Tibial nerve (tissue), 4 donors: ENCODE data around the gene RTKN. TPM values are rescaled to one million over a fixed set of nuclear protein-coding genes. Genes with fewer than 3 reads are reported as not detected.

Experiments used
- DNase-seq, 2 donors: peaks; one replicate each; pipeline ENCODE4 v3.0.0-alpha.2; 2019; ENCODE audit warnings: low spot score in 2 of 2
- H3K27ac ChIP-seq, 4 donors: fragments of 200-600 bp; sonication (generic) in 3 of 4; one replicate each; pipeline ENCODE4 v1.5.1; 2017 to 2019; ENCODE audit warnings: mild to moderate bottlenecking in 1 of 4
- H3K27me3 ChIP-seq, 2 donors: fragments of 200-600 bp; sonication (generic) in 1 of 2; one replicate each; pipeline versions ENCODE4 v1.5.1 to v1.6.0; 2017 to 2019
- H3K36me3 ChIP-seq, 3 donors: fragments of 200-600 bp; sonication (generic); one replicate each; pipeline ENCODE4 v1.5.1; 2018 to 2019
- H3K4me1 ChIP-seq, 4 donors: fragments of 200-600 bp; sonication (generic) in 3 of 4; one replicate each; pipeline ENCODE4 v1.5.1; 2017 to 2019
- H3K4me3 ChIP-seq, 4 donors: fragments of 200-600 bp; sonication (generic) in 3 of 4; one replicate each; pipeline ENCODE4 v1.5.1; 2017 to 2019; ENCODE audit warnings: mild to moderate bottlenecking in 1 of 4, moderate library complexity in 1 of 4
- H3K9me3 ChIP-seq, 4 donors: fragments of 200-600 bp; sonication (generic) in 3 of 4; one replicate each; pipeline ENCODE4 v1.5.1; 2017 to 2019
- CTCF ChIP-seq, 5 experiments: fragments of 200-600 bp in 3 of 5; fragments of 450-650 bp in 2 of 5; sonication (generic) in 3 of 5; IDR thresholded peaks; one replicate each; pipeline ENCODE4 v1.5.1; 2016 to 2019; ENCODE audit warnings: antibody characterized with exemption in 5 of 5, mild to moderate bottlenecking in 3 of 5, moderate library complexity in 2 of 5
- EP300 ChIP-seq, 2 donors: sonication (generic); formaldehyde crosslinking; IDR thresholded peaks; one replicate each; pipeline ENCODE4 v1.6.1; 2017; ENCODE audit warnings: antibody characterized with exemption in 2 of 2, mild to moderate bottlenecking in 1 of 2
- POLR2A ChIP-seq, 2 donors: fragments of 450-650 bp; IDR thresholded peaks; one replicate each; pipeline ENCODE4 v1.6.1; 2017; ENCODE audit warnings: antibody characterized with exemption in 2 of 2, mild to moderate bottlenecking in 2 of 2, moderate library complexity in 2 of 2
- WGBS, 2 donors: methylation state at CpG; one replicate each; pipeline ENCODE4 v1.1.5; 2018; 5-methylcytosine and 5-hydroxymethylcytosine counted together
- total RNA-seq, 4 donors: library from RNA; depleted of rRNA; stranded (reverse); fragments of >200 nt; gene quantifications; one replicate each; pipeline ENCODE4 v1.1.0, GENCODE V29; 2016

RTKN gene
- total RNA-seq, 4 donors from 2014 or later: 83.4 to 93.1 (median 87.1) TPM

GRCh38 chr2:74414881-74415761 is 26.6 kb downstream of the RTKN start:
- peak overlapping the region; percentile 26 to 82 (median 70) for H3K27ac ChIP-seq
- H3K27me3 ChIP-seq: no peaks in the 10 kb centered on the region
- no peaks in the 10 kb centered on the region for H3K36me3 ChIP-seq
- DNase-seq: peak; percentile 42 to 44
- peaks cover 0 to 40% (median 12%) of the 10 kb centered on the region in 4 donors for H3K4me1 ChIP-seq
- TF ChIP-seq POLR2A (IDR thresholded peaks at IDR 0.05) (no peak), CTCF (IDR thresholded peaks at IDR 0.05) (peak; percentile 15 to 72 (median 50)), EP300 (IDR thresholded peaks at IDR 0.05) (no peak)
- H3K4me3 ChIP-seq: peak overlapping the region; percentile 53 to 75 (median 58)
- H3K9me3 ChIP-seq: no peaks in the 10 kb centered on the region
- 4 to 8% methylated on average over 23 to 30 of the region's 66 CpGs for WGBS, 2 donors

GRCh38 chr2:74414441-74414840 is 27.3 kb downstream of the RTKN start:
- no peak for DNase-seq
- peak overlapping the region in 3 of 4 donors; percentile 67 to 82 (median 73) for H3K27ac ChIP-seq
- 32 to 39% methylated on average over 15 to 19 of the region's 19 CpGs for WGBS, 2 donors

GRCh38 chr2:74413001-74413698 is 28.6 kb downstream of the RTKN start:
- WGBS, 2 donors: 74 to 78% methylated on average over 8 of the region's 8 CpGs
- Histone ChIP-seq H3K9me3 (no peaks in the 10 kb centered on the region), H3K27ac (no peak overlapping the region), H3K27me3 (no peaks in the 10 kb centered on the region), H3K4me3 (no peak overlapping the region), H3K36me3 (no peaks in the 10 kb centered on the region), H3K4me1 (peaks cover 0 to 40% (median 12%) of the 10 kb centered on the region in 4 donors)
- TF ChIP-seq CTCF (IDR thresholded peaks at IDR 0.05): no peak
- no peak for DNase-seq

More at GRCh38 chr2:74414441-74414840, 27.3 kb downstream of the RTKN start:
- Histone ChIP-seq H3K9me3 (no peaks in the 10 kb centered on the region), H3K4me3 (peak overlapping the region; percentile 53 to 75 (median 58)), H3K27me3 (no peaks in the 10 kb centered on the region), H3K36me3 (no peaks in the 10 kb centered on the region), H3K4me1 (peaks cover 0 to 40% (median 12%) of the 10 kb centered on the region in 4 donors)
- TF ChIP-seq POLR2A (IDR thresholded peaks at IDR 0.05): no peak
- TF ChIP-seq CTCF (IDR thresholded peaks at IDR 0.05): no peak
- TF ChIP-seq EP300 (IDR thresholded peaks at IDR 0.05): no peak

- 50 to 58% methylated on average over 5 of the region's 5 CpGs for WGBS, 2 donors
- Histone ChIP-seq H3K27me3 (no peaks in the 10 kb centered on the region), H3K36me3 (no peaks in the 10 kb centered on the region), H3K9me3 (no peaks in the 10 kb centered on the region), H3K27ac (no peak overlapping the region), H3K4me1 (no peaks in the 10 kb centered on the region), H3K4me3 (no peak overlapping the region)
- no peak for DNase-seq
- TF ChIP-seq CTCF (IDR thresholded peaks at IDR 0.05): no peak
- TF ChIP-seq EP300 (IDR thresholded peaks at IDR 0.05): no peak
- TF ChIP-seq POLR2A (IDR thresholded peaks at IDR 0.05): no peak
Observed at GRCh38 chr2:74407682-74408081, 34.1 kb downstream of the RTKN start.

GRCh38 chr2:74406035-74406434 is 35.7 kb downstream of the RTKN start:
- Histone ChIP-seq H3K4me1 (no peaks in the 10 kb centered on the region), H3K27ac (no peak overlapping the region), H3K27me3 (no peaks in the 10 kb centered on the region), H3K4me3 (no peak overlapping the region), H3K9me3 (no peaks in the 10 kb centered on the region), H3K36me3 (no peaks in the 10 kb centered on the region)
- TF ChIP-seq POLR2A (IDR thresholded peaks at IDR 0.05) (no peak), CTCF (IDR thresholded peaks at IDR 0.05) (no peak)
- no peak for DNase-seq
